Loucy (cell line): ENCODE results near the gene PNMA8B.

Experiments
- CTCF ChIP-seq: fragments of 200-600 bp; sonication (generic); conservative IDR thresholded peaks from 2 replicates; pipeline ENCODE4 v1.5.1; 2014; ENCODE audit warnings: mild to moderate bottlenecking, antibody characterized with exemption, low read length
- EZH2phosphoT487 ChIP-seq: fragments of 200-600 bp; IDR thresholded peaks from 2 replicates; pipeline ENCODE4 v1.6.1; 2018; ENCODE audit warnings: antibody characterized with exemption, mild to moderate bottlenecking, moderate library complexity, borderline replicate concordance

DNA sequence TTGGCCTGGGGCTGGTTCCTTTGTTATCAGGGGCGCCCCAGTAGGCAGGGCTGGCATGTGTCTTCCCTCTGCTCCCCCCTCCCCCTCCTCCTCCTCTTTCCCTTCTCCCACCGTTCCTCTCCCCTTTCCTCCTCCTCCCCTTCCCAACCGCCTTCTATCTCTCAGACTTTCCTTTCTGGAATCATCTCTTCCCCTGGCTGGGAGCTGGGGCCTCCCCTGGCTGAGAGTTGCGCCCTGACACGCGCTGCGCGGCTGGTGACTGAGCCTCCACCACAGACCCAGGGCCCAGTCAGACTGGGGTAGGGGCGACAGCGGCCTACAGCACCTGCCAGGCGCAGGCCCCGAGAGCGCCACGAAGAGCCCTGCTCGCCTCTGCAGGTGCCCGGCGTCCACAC is 2.8 kb downstream of the PNMA8B start:
- no peak for TF ChIP-seq CTCF
- TF ChIP-seq EZH2phosphoT487, result no peak
